Measurements from ENCODE around the gene DNAJC7.

The DNAJC7 gene

DNA sequence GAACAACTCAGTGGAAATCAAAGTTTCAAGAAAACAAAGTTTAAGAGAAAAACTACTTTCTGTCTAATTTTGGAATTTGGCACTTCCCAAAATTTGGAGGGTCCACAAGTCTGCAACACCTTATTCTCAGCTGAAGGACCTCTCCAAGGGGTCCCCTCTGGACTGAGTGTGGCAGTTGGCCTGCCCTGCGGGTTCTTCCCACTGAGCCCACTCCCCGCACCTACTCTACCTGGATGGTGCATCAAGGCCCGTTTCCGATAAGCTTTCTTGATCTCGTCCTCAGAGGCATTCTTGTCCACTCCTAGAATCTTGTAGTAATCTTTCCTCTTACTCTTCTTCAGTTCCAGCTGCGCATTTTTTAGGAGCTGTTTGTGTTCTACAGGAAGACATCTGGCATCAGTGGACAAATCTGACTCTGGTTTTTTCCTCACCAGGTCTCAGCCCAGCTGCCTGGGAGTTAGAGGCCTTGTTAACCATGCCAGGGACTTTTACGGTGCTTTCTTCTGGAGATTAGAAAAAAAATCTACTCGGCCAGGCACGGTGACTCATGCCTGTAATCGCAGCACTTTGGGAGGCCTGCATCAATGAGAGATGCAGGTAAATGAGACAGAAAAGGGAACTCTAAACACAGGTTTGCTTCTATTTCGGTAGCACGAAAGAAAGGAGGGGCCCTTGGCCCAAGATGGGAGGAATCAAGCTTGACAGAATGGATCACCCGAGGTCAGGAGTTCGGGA lies 35.0 kb downstream of the DNAJC7 start:
- no peak overlapping the region for H3K4me3 ChIP-seq (ENCODE audit: control insufficient read depth in 1 of 7, extremely low read depth in 1 of 7, insufficient read depth in 4 of 7, low read depth in 2 of 7, low read length in 6 of 7)
- no peaks in the 10 kb centered on the region for H3K4me1 ChIP-seq (ENCODE audit: control extremely low read depth in 1 of 4, control insufficient read depth in 4 of 4, insufficient read depth in 4 of 4, low read length in 3 of 4)
- POLR2A ChIA-PET = no interaction called here
- peaks cover 17 to 71% (median 59%) of the 10 kb centered on the region in 4 experiments for H3K36me3 ChIP-seq (ENCODE audit: control insufficient read depth in 4 of 4, insufficient read depth in 4 of 4, low read length in 3 of 4)
- no peaks in the 10 kb centered on the region for H3K9me3 ChIP-seq (ENCODE audit: control extremely low read depth in 1 of 5, control insufficient read depth in 4 of 5, insufficient read depth in 2 of 5, low read depth in 1 of 5, low read length in 4 of 5)
- H3K27ac ChIP-seq (ENCODE audit: insufficient read depth in 1 of 2, low read depth in 1 of 2, low read length in 2 of 2, poor library complexity in 1 of 2, severe bottlenecking in 2 of 2) = no peak overlapping the region
- over 99% methylated on average over 11 of the region's 14 CpGs for WGBS (ENCODE audit: insufficient coverage)
- no peaks in the 10 kb centered on the region for H3K27me3 ChIP-seq (replicated peaks in 2 of 5; ENCODE audit: control insufficient read depth in 4 of 5, insufficient read depth in 5 of 5, low read length in 4 of 5)
- CTCF ChIA-PET = interaction anchor here (0.9 kb wide), 1 partner anchor 15 kb away, joined by 3 read pairs; no protein-coding TSS in a partner anchor
- no peak for DNase-seq

DNA sequence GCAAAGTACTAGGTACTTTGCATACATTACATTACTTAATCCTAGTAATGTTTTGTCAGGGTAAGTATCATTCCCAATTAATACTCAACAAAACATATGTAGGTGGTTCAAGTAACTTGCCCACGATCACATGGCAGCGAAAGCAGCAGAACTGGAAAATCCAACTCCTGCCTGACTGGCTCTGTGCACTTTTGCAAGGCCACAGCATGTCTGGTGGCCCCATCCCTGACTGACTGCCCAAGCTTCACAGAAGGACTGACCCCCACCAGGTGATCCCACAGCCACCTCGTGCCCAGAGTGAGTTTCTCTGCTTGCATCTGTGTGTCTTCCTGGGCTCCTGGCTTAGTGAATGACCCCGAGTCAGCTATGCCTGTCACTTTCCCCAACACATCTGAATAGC lies 39.2 kb downstream of the DNAJC7 start:
- no peak overlapping the region for H3K27ac ChIP-seq (ENCODE audit: insufficient read depth in 1 of 2, low read depth in 1 of 2, low read length in 2 of 2, poor library complexity in 1 of 2, severe bottlenecking in 2 of 2)
- no peak overlapping the region for H3K4me3 ChIP-seq (ENCODE audit: control insufficient read depth in 1 of 7, extremely low read depth in 1 of 7, insufficient read depth in 4 of 7, low read depth in 2 of 7, low read length in 6 of 7)
- H3K36me3 ChIP-seq (ENCODE audit: control insufficient read depth in 4 of 4, insufficient read depth in 4 of 4, low read length in 3 of 4) = peaks cover 14 to 81% (median 66%) of the 10 kb centered on the region in 4 experiments
- no peaks in the 10 kb centered on the region for H3K4me1 ChIP-seq (ENCODE audit: control extremely low read depth in 1 of 4, control insufficient read depth in 4 of 4, insufficient read depth in 4 of 4, low read length in 3 of 4)
- no peaks in the 10 kb centered on the region for H3K9me3 ChIP-seq (ENCODE audit: control extremely low read depth in 1 of 5, control insufficient read depth in 4 of 5, insufficient read depth in 2 of 5, low read depth in 1 of 5, low read length in 4 of 5)
- ChIA-PET POLR2A (no interaction called here), CTCF (interaction anchor here (1.0 to 1.4 kb wide), 3 partner anchors 11 to 16 kb away, joined by 3 to 4 read pairs (median 3); no protein-coding TSS in a partner anchor)
- WGBS (ENCODE audit: insufficient coverage) = 100% methylated on average over 4 of the region's 4 CpGs
- H3K27me3 ChIP-seq (replicated peaks in 2 of 5; ENCODE audit: control insufficient read depth in 4 of 5, insufficient read depth in 5 of 5, low read length in 4 of 5) = no peaks in the 10 kb centered on the region
- no peak for DNase-seq

DNA sequence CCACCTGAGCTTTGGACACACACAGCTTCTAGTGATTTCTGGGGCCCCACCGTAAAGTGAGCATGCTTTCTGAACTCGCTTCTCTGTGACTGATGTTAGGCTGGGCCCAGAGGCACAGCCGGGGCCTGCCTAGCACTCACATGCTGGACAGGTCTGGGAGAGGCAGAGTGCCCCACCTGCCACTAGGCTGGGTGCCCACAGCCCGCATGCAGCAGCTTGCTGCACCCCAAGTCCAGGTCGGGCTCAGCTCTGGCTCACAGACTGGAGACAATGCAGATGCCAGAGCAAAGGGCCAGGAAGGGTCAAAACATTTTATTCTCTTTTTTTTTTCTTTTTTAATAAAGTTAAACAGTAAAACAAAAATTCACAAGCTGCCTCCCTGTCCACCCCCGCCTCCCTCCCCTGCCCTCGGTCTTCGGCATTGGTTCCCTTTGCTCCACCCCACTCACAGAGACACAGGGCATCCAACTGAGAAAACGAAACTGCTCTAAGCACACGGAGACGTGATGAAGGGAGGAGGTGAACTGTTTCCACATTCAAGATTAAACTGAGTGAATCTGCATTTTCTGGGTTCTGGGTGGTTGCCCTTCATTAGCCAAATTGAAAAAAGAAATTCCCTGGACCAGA lies 41.0 kb downstream of the DNAJC7 start:
- Histone ChIP-seq H3K9me3 (ENCODE audit: control extremely low read depth in 1 of 5, control insufficient read depth in 4 of 5, insufficient read depth in 2 of 5, low read depth in 1 of 5, low read length in 4 of 5) (no peaks in the 10 kb centered on the region), H3K36me3 (ENCODE audit: control insufficient read depth in 4 of 4, insufficient read depth in 4 of 4, low read length in 3 of 4) (peaks cover 17 to 80% (median 65%) of the 10 kb centered on the region in 4 experiments), H3K4me3 (ENCODE audit: control insufficient read depth in 1 of 7, extremely low read depth in 1 of 7, insufficient read depth in 4 of 7, low read depth in 2 of 7, low read length in 6 of 7) (no peak overlapping the region), H3K27ac (ENCODE audit: insufficient read depth in 1 of 2, low read depth in 1 of 2, low read length in 2 of 2, poor library complexity in 1 of 2, severe bottlenecking in 2 of 2) (no peak overlapping the region), H3K27me3 (replicated peaks in 2 of 5; ENCODE audit: control insufficient read depth in 4 of 5, insufficient read depth in 5 of 5, low read length in 4 of 5) (no peaks in the 10 kb centered on the region), H3K4me1 (ENCODE audit: control extremely low read depth in 1 of 4, control insufficient read depth in 4 of 4, insufficient read depth in 4 of 4, low read length in 3 of 4) (no peaks in the 10 kb centered on the region)
- WGBS (ENCODE audit: insufficient coverage) = 97% methylated on average over 6 of the region's 11 CpGs
- ChIA-PET POLR2A (interaction anchor here (0.7 kb wide), 1 partner anchor 105 kb away, joined by 3 read pairs; no protein-coding TSS in a partner anchor), CTCF (interaction anchor here (0.8 to 1.8 kb wide), 3 partner anchors 11 to 75 kb away, joined by 3 to 7 read pairs (median 4); no protein-coding TSS in a partner anchor)
- DNase-seq = no peak

DNA sequence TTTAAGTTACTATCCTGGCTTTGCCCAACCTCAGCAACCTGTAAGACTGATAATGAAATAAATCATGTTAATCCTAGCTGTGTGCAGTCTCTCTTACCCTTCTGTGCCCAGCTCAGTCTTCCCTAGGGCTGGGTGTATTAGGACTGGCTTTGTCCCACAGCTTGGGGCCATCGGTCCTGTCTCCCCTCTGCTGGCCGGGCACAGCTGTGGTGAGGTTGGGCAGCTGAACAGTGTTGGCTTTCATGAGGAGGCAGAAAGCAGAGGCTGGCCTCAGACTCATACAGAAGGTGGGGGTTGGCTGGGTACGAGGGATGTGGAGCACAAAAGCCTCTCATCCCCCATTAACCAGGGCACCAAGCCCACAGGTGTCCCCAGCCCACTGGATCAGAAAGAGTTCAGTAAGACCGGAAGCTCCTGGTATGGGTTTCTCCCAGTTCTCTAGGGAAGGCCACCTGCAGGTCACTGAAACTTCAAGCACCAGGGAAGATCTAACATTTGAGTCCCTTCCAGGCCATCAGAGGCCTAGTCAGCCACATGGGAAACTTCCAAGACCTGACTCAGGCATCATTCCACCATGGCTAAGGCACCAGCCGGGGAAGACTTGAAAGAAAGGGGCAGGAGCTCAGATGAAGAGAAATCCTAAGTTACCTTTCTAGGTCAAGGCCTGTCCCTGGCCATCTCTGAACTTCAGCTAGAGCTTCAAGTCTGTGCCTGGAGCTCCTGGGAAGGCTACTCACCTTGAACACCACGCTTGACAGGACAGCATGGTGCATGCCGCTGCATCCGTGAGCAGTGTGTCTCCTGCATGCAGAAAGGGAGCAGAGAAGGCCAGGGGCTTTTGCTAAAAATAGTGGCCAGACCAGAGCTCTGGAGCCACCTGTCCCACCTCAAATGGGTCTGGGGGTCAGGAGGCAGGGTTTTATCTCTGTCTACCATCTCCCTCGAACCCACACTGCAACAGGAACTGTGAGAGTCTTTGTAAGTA lies 41.8 kb downstream of the DNAJC7 start:
- ChIA-PET CTCF (interaction anchor here (0.8 to 1.8 kb wide), 4 partner anchors 9 to 76 kb away, joined by 3 to 7 read pairs (median 4); no protein-coding TSS in a partner anchor), POLR2A (interaction anchor here (0.7 kb wide), 1 partner anchor 104 kb away, joined by 3 read pairs; no protein-coding TSS in a partner anchor)
- Histone ChIP-seq H3K9me3 (ENCODE audit: control extremely low read depth in 1 of 5, control insufficient read depth in 4 of 5, insufficient read depth in 2 of 5, low read depth in 1 of 5, low read length in 4 of 5) (no peaks in the 10 kb centered on the region), H3K4me1 (ENCODE audit: control extremely low read depth in 1 of 4, control insufficient read depth in 4 of 4, insufficient read depth in 4 of 4, low read length in 3 of 4) (peaks cover 0 to 3% (median 0%) of the 10 kb centered on the region in 4 experiments), H3K27me3 (replicated peaks in 2 of 5; ENCODE audit: control insufficient read depth in 4 of 5, insufficient read depth in 5 of 5, low read length in 4 of 5) (no peaks in the 10 kb centered on the region), H3K4me3 (ENCODE audit: control insufficient read depth in 1 of 7, extremely low read depth in 1 of 7, insufficient read depth in 4 of 7, low read depth in 2 of 7, low read length in 6 of 7) (no peak overlapping the region), H3K27ac (ENCODE audit: insufficient read depth in 1 of 2, low read depth in 1 of 2, low read length in 2 of 2, poor library complexity in 1 of 2, severe bottlenecking in 2 of 2) (no peak overlapping the region), H3K36me3 (ENCODE audit: control insufficient read depth in 4 of 4, insufficient read depth in 4 of 4, low read length in 3 of 4) (peaks cover 17 to 80% (median 66%) of the 10 kb centered on the region in 4 experiments)
- WGBS (ENCODE audit: insufficient coverage) = 89% methylated on average over 7 of the region's 9 CpGs
- DNase-seq = no peak

DNA sequence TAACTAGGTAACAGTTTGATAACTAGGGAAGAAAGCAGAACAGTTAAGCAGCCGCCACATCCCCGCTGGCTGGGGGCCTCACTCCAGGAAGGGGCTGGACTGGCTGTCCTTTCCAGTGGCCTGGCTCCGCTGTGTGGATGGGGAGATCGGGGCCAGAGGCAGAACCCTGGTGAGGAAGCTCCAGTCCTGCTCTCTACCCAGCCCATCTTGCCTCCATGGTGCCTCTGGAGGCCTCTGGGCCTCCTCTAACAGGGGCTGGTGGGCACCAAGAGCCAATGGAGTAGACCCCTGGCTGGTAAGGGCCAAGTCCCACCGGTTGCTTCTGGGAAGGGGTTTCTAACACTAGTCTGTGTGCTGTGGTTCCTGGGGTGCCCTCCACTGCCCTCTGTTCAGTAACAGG lies 42.6 kb downstream of the DNAJC7 start:
- POLR2A ChIA-PET = no interaction called here
- Histone ChIP-seq H3K27me3 (replicated peaks in 2 of 5; ENCODE audit: control insufficient read depth in 4 of 5, insufficient read depth in 5 of 5, low read length in 4 of 5) (no peaks in the 10 kb centered on the region), H3K36me3 (ENCODE audit: control insufficient read depth in 4 of 4, insufficient read depth in 4 of 4, low read length in 3 of 4) (peaks cover 17 to 79% (median 64%) of the 10 kb centered on the region in 4 experiments), H3K4me1 (ENCODE audit: control extremely low read depth in 1 of 4, control insufficient read depth in 4 of 4, insufficient read depth in 4 of 4, low read length in 3 of 4) (peaks cover 0 to 3% (median 0%) of the 10 kb centered on the region in 4 experiments), H3K27ac (ENCODE audit: insufficient read depth in 1 of 2, low read depth in 1 of 2, low read length in 2 of 2, poor library complexity in 1 of 2, severe bottlenecking in 2 of 2) (no peak overlapping the region), H3K9me3 (ENCODE audit: control extremely low read depth in 1 of 5, control insufficient read depth in 4 of 5, insufficient read depth in 2 of 5, low read depth in 1 of 5, low read length in 4 of 5) (no peaks in the 10 kb centered on the region), H3K4me3 (ENCODE audit: control insufficient read depth in 1 of 7, extremely low read depth in 1 of 7, insufficient read depth in 4 of 7, low read depth in 2 of 7, low read length in 6 of 7) (no peak overlapping the region)
- 100% methylated on average over 3 of the region's 5 CpGs for WGBS (ENCODE audit: insufficient coverage)
- CTCF ChIA-PET = interaction anchor here (1.6 to 1.8 kb wide), 2 partner anchors 9 kb away, joined by 5 to 7 read pairs; no protein-coding TSS in a partner anchor
- DNase-seq = no peak

DNA sequence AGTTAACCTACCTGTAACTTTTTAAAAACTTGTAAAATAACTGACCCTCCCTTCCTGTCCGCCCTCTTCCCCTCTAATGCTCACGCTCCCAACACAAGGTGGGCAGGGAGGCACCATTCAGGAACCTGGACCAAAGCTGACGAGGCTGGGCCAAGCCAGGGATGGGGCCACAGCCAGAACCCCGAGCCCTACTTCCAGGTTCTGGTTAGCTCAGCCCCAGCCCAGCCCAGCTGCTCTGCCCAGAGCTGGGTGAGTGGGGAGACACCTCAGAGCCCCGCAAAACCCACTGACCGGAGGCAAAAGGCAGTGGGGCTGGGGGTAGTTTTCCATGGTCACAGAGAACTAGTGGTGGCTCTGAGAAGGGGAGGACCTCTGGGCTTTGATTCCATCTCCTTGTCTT lies 43.2 kb downstream of the DNAJC7 start:
- CTCF ChIA-PET = interaction anchor here (1.0 to 1.9 kb wide), 3 partner anchors 10 to 38 kb away, joined by 3 to 6 read pairs (median 5); no protein-coding TSS in a partner anchor
- no peak for DNase-seq
- Histone ChIP-seq H3K36me3 (ENCODE audit: control insufficient read depth in 4 of 4, insufficient read depth in 4 of 4, low read length in 3 of 4) (peaks cover 17 to 79% (median 66%) of the 10 kb centered on the region in 4 experiments), H3K9me3 (ENCODE audit: control extremely low read depth in 1 of 5, control insufficient read depth in 4 of 5, insufficient read depth in 2 of 5, low read depth in 1 of 5, low read length in 4 of 5) (no peaks in the 10 kb centered on the region), H3K27me3 (replicated peaks in 2 of 5; ENCODE audit: control insufficient read depth in 4 of 5, insufficient read depth in 5 of 5, low read length in 4 of 5) (no peaks in the 10 kb centered on the region), H3K4me1 (ENCODE audit: control extremely low read depth in 1 of 4, control insufficient read depth in 4 of 4, insufficient read depth in 4 of 4, low read length in 3 of 4) (peaks cover 0 to 3% (median 0%) of the 10 kb centered on the region in 4 experiments), H3K27ac (ENCODE audit: insufficient read depth in 1 of 2, low read depth in 1 of 2, low read length in 2 of 2, poor library complexity in 1 of 2, severe bottlenecking in 2 of 2) (no peak overlapping the region), H3K4me3 (ENCODE audit: control insufficient read depth in 1 of 7, extremely low read depth in 1 of 7, insufficient read depth in 4 of 7, low read depth in 2 of 7, low read length in 6 of 7) (no peak overlapping the region)
- 91% methylated on average over 6 of the region's 6 CpGs for WGBS (ENCODE audit: insufficient coverage)
- POLR2A ChIA-PET = interaction anchor here (1.3 kb wide), 1 partner anchor 42 kb away, joined by 4 read pairs; no protein-coding TSS in a partner anchor

Data from common myeloid progenitor, CD34-positive (primary cell).